Ramos (cell line): Measurements from ENCODE around the gene TMBIM6.
"Not testable (repeated sequence)": the region's sequence is repeated elsewhere in the genome, so short reads cannot be mapped to it uniquely, and the experiment has no call there.

Experiments
- in situ Hi-C: fragments of 300-500 bp; cut with MboI; formaldehyde crosslinking; loops from one replicate; pipeline ENCODE4 v1.14.3; 2022; ENCODE audit warnings: low sequenced_read_pairs; ENCODE audit not compliant: unreplicated experiment

The TMBIM6 gene

DNA sequence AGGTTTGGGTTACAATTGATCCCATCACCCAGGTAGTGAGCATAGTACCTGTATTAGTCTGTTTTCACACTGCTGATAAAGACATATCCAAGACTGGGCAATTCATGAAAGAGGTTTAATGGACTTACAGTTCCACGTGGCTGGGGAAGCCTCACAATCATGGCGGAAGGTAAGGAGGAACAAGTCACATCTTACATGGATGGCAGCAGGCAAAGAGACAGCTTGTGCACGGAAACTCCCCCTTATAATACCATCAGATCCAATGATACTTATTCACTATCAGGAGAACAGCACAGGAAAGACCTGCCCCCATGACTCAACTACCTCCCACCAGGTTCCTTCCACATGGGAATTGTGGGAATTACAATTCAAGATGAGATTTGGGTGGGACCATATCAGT is 20.0 kb upstream of the TMBIM6 start:
- in situ Hi-C loops: not testable (repeated sequence)

DNA sequence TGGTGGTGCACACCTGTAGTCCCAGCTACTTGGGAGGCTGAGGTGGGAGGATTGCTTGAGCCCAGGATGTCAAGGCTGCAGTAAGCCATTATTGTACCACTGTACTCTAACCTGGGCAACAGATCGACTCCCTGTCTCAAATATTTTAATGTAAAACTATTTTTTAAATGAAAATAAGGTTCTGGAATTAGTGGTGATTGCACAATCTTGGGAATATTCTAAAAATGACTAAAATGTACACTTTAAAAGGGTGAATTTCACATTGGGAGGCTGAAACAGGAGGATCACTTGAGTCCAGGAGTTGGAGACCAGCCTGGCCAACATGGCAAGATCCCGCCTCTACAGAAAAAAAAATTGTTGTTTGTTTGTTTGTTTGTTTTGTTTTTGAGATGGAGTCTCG is 12.9 kb upstream of the TMBIM6 start:
- in situ Hi-C loops: no loop called here

DNA sequence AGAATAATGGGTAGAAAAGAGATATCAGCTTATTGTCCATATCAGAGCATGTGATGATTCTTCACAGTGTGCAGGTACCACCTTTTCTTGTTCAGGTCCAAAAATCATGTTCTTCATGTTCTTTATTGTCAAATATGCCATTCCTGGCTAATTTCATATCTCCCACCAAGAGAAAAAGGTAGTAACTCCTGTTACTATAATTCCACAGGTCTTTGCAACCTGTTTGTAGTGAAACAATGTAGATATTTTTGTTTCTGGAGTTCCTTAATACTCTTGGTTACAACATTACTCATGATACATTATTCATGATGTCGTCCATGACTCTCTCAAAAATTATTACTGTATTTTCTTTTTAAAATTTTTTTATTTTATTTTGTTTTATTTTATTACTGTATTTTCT is 11.3 kb upstream of the TMBIM6 start:
- in situ Hi-C loops: no loop called here

DNA sequence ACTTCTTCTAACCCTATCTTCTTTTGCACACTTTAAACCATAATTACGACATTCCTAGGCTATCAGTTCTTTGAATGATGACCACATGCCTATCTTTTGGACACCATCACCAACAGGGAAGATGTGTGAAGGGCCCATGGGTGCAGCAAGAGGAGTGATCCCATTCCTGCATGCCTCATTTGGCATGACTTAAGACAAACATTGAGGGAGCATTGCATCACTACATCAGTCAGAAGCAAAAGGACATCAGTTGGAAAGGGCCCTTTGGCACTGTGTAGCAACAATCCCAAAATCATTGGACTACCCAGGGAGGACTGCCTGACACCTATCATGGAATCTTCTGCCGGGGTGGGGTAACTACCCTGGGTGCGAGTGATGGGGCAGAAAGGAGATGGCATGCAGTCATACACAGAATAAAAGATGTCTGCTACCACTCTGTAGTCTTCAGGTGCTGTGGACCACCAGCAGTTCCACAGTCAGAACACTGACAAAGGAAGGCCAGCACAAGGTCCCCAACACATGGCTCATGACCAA is 10.7 kb upstream of the TMBIM6 start:
- in situ Hi-C loops: no loop called here

DNA sequence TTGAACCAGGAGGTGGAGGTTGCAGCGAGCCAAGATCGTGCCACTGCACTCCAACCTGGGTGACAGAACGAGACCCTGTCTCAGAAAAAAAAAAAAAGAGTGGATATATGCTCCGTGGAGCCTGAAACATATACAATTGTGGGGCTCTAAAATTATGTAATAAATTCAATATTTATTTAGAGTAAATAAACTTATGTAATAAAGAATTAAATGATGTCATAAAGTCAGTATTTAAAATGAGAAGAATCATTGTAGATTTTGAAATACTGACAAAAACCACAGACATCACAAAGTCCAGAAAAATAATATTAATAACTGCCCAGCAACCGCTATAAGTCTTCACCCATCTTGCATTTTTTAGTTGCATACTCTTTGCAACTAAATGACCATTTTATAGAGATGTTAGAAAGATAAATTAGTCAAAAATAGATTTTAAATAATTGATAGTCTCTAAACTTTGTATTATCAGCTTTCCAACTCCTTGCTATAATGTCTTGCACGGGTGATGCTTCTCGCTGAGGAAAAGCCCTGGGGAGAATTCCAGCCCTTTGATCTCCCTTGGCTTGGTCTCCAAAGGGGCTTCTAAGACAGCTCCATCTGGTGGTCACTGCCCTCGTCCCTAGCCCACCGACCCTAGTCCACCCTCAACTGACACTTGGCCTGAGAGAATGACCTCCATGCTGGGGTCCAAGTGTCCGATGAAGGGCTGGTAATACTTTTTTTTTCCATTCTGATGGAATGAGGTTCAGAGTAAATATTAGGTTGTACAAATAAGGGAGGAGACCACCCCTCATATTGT is 7.9 kb upstream of the TMBIM6 start:
- in situ Hi-C loops: no loop called here

DNA sequence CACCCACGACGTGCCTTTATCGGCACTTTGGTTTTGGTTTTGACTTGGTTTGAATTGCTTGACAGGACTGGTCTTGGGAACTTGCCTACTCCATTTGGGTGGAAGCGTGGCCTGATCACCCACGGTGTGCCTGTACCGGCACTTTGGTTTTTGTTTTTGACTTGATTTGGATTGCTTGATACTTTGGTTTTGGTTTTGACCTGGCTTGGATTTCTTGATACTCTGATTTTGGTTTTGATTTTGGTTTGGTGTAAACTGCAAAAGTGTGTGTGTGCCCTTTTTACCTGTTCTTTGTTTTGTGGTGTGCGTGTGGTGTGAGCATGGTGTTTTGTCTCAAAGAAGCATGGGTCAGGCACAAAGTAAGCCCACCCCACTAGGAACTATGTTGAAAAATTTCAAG is 6.5 kb upstream of the TMBIM6 start:
- in situ Hi-C loops: not testable (repeated sequence)

DNA sequence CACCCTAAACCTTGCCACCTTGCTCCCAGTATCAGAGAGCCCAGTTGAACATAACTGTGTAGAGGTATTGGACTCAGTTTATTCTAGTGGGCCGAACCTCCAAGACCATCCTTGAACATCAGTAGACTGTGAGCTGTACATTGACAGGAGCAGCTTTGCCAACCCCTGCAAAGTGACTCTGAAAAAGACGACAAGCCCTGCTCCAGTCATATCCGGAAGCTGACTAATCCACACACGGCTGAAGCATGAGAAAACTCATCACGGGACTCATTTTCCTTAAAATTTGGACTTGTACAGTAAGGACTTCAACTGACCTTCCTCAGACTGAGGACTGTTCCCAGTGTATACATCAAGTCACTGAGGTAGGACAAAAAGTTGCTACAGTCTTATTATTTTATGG is 2.6 kb upstream of the TMBIM6 start:
- in situ Hi-C loops: not testable (repeated sequence)

DNA sequence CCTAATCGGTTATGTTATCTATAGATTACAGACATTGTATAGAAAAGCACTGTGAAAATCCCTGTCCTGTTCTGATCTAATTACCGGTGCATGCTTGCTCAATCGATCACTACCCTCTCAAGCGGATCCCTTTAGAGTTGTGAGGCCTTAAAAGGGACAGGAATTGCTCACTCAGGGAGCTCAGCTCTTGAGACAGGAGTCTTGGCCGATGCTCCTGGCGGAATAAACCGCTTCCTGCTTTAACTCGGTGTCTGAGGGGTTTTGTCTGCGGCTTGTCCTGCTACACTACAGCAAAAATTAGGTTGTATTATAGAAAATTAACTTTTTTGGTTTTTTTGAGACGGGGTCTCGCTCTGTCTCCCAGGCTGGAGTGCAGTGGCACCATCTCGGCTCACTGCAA is 1.1 kb upstream of the TMBIM6 start:
- in situ Hi-C loops: not testable (repeated sequence)

DNA sequence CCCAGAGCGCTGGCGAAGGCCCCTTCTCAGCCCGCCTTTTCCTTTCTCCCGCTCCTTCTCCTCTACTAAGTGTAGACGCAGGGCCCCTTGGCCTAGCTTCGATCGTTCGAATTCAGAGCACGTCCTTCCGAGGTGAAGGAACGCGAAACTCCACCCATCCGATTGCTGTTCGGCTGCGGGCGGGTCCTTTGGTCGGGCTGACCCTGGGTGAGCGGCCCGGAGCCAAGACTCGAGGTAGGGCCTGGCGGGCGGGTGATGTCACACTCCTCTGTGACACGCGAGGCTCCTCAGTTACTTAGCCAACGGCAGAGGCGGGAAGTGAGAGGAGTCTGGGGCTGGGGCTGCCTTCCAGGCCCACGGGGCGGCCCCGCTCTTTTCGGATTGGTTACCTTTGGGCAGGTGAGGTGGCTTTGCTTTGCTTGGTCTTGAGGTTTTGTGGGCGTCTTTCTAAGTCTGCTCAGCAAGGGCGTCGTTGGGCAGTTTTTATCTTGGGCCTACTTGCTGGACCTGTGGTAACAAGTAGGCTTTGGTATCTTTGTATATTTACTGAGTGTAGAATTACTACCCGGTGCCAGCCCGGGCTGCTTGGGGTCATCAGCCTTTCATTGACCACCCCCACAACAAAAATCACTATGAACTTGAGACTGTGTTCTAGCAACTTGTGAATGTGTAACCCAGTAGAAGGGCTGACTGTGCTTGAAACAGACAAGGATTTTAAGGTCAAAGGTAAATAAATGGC is 694 bp downstream of the TMBIM6 start:
- in situ Hi-C loops: no loop called here

DNA sequence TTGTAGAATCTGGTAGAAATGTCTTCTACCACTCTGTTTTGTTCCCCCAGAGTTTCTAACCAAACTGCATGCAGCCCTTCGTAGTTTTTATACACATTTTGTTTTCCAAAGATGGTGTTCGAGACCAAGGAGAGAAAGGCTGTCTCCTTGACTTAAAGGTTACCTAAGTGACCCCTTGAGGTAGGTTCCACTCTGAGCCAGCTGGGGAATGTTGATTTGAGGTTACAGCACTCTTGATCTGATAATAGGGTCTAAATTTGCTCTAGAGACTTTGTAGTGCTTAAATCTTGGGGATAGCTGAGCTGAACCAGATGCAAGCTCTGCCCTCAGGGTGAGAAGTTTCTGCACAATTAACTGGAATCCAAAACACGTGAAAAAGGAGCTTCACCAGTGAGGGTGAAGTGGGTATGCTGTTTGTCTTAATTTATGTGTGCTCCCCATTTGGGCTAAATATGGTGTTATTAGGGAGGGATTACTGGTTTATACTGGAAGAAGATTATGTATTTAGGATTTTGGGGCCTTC is 3.1 kb downstream of the TMBIM6 start:
- in situ Hi-C loops: no loop called here

DNA sequence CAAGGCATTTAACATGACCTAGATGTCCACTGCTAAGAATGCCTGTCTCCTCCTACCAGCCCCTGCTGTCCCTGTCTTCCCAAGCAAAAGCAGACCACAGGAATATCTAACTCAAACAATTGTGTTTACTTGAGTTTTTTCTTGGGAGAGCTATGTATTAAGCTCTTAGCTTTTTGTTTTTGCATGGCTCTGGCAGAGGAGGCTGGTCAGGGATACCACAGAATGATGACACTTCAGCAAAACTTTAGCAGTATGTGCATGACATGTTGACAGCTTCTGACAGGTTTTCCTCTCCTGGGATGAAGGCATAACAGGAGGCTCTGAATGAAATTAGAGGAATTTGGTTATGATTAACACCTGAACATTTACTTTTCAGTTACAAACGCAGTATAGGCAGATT is 6.9 kb downstream of the TMBIM6 start:
- in situ Hi-C loops: no loop called here

DNA sequence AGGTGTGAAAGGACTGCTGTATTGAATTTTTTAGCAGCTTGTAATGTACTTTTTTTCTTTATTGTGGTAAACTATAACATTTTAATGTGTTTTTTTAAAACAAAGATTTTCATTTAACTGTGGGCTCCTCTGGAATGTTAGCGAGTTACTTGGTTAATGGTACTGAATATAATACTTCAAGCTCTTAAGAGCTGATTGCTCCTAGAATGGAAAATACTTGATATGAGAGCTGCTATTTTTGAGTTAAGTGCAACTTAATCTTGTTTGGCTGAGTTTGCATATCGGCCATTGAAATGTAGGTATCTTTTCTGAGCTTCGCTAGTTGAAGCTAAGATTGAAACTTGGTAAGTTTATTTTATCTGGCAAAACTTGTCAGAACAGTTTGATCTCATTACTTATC is 7.4 kb downstream of the TMBIM6 start:
- in situ Hi-C loops: no loop called here

DNA sequence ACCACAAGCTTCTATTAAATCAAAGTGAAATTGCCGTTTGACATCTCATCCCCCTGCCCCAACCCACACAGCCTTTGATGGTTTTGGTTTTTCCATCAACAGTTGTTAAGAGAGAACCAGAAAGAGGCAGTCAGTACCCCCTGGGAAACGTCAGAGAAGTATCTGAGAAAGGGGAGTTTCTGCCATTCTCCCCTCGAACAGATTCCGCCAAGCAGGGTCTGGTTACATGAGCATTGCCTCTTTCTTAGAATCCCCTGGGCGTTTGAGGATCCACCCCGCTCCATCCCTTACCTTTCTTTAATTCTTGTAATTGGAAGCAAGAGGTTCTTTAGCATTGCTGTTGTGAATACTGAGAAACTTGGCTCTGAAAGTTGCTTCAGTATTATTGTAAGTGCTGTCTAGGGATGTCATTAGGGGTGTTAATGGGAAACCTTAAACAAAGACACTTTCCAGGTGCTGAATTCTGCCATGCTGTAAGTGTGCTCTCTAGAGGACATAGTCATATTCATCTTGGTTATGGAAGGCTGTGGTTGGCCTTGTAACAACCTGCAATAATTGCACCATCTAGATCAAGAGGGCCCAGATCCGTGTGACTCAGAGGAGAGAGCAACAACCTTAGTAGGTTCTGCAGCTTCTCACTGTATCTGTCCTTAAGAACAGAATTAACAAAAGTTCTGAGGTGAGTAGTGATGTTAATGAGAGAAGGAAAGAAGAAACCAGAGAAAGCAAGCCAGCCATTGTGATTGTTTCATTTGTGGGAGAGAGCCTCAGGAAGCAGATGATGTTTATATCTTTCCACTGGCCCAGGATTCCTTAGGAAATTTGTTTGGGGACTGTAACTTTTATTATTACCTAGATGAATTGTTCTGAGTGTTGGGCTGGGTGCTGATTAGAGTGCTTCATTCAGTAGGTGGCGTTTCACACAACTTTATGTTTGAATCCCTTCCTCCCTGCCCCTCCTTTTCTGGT is 9.0 kb downstream of the TMBIM6 start:
- in situ Hi-C loops: no loop called here

DNA sequence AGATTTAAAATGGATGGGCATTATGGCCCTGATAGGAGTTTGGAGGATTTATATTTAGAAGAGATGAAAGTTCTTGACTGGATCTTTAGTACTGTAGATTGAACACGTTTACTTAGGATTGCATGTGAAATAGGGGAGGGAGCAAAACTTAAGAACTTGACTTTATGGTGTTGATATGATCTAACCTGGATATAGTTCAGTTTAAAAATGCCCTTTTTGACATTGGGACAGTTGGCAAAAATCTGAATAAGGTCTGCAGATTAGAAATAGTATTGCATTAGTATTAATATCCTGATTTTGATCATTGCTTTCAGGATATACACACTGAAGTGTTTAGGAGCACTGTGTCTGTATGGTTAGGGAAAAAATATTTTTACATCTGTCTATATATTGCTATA is 9.6 kb downstream of the TMBIM6 start:
- in situ Hi-C loops: no loop called here

DNA sequence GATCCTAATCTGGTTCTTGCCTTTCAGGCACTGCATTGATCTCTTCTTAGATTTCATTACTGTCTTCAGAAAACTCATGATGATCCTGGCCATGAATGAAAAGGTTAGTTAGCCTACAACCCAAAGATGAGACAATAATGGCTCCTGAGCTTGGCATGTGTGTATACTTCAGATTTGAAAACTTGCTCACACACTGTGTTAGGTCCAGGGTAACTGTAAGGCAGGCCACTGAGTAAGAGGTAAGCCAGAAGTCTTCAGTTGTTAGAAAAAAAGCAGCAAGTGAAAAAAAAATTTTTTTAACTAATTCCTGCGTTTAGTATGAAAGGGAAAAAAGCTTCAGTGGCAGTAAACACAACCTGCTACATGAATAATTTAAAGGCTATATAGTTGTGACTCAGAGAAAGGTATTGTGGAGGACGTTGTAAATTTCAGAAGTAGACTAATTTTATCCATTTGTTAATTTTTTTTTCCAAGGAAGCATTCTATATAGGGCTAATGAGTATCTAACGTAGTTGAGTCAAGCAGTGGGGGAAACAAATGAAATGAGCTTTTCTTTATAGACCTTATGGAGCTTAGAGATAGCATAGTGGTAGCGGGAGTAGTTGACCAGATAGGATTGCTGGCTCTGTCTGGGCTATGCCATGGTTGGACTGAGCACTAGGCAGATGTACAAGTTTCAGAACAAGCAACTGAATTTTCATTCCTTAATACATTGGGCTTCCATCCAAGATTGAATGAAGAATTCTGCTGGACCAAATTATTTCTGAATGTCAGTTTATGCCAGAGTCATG is 20.5 kb downstream of the TMBIM6 start:
- in situ Hi-C loops: no loop called here

DNA sequence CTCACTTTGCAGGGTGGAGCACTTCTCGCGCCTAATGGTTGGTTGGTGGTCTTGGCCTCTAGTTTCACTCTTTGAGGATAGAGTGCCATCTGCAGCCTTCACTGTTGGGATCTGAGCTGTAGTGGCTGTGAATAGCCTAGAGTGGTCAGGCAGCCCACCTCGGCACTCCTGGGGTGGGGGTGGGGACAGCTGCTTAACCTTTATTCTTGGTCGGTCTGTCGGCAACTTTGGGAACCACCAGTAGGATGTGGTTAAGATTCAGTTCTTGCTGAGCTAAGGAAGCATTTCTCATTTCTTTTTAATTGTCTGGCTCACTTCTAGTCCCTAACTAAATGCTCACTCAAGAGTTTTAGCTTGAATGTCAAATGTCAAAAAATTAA is 21.1 kb downstream of the TMBIM6 start:
- in situ Hi-C loops: no loop called here

DNA sequence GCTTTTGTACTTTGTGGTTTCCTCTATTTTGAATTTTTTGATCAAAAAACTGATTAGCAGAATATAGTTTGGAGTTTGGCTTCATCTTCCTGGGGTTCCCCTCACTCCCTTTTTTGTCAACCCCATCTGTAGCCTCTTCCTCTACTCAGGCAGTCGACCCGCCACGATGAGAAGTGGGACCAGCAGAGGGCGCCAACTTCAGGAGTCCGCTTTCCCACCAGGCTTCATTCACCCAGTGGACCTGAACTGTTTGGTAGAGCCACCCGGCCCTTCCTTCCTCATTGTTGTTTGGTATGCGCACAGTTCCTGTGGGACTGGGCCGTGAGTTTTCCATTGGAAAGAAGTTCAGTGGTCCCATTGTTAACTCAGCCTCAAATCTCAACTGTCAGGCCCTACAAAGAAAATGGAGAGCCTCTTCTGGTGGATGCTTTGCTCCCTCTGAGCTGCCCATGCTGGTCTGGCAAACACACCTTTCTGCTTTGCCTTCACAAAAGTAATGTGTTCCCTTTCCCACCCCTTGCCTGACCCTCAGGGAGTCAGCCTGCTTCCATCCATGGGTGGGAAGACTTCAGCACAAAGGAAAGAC is 21.7 kb downstream of the TMBIM6 start:
- in situ Hi-C loops: no loop called here

DNA sequence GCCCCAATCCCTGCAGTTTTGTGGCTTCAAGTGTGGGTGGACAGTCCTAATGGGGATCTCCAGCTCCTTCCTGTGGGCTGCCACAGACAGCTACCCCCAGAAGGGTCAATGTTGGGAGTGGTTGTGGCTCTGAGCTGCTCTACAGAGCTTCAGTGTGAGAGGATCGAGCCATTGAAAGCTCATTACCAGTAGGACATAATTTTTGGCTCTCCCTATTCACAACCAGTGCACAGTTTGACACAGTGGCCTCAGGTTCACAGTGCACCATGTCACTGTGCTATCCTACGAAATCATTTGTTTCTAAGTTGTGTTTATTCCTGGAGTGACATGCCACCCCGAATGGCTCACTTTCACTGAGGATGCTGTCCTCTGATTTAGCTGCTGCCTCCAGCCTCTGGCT is 22.8 kb downstream of the TMBIM6 start:
- in situ Hi-C loops: no loop called here

DNA sequence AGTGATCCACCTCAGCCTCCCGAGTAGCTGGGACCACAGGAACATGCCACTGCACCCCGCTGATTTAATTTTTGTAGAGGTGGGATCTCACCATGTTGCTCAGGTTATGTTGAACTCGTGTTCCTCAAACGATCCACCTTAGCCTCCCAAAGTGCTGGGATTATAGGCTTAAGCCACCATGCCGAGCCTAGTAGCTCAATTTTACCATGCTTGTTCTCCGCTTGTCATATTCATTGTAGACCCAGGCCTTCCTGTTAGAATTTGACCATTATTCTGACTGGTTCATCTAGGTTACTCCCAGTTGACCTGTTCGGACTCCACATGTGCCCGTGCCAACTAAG is 24.7 kb downstream of the TMBIM6 start:
- in situ Hi-C loops: no loop called here
